NCI-H526 (cell line): ENCODE data around the gene PLA2G4B.

Experiments
- DNase-seq, 2 experiments: peaks; one replicate each; lab custom pipeline; 2025; lab: John Stamatoyannopoulos, UW

The PLA2G4B gene

DNA sequence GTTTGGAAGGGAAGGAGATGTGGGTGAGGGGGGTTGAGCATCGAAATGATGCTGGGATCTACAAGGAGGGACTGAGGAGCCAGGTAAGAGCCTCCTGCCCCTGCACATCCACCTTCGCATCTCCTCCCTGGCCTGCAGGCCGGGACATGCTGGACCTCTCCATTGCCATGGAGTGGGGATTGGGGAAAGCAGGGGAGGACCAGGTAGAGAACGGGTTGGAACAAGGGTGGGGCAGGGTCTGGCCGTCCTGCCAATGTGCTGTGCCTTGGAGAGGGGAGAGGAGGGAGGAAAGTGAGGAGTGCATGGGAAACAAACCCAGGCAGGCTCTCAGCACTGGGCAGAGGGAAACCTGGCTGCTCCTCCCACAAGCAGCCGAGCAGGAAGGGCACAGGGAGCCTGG, 10.6 kb downstream of the PLA2G4B start:
- DNase-seq = no peak

GRCh38 chr15:41849861-41850260, 11.2 kb downstream of the PLA2G4B start:
- DNase-seq = no peak

DNA sequence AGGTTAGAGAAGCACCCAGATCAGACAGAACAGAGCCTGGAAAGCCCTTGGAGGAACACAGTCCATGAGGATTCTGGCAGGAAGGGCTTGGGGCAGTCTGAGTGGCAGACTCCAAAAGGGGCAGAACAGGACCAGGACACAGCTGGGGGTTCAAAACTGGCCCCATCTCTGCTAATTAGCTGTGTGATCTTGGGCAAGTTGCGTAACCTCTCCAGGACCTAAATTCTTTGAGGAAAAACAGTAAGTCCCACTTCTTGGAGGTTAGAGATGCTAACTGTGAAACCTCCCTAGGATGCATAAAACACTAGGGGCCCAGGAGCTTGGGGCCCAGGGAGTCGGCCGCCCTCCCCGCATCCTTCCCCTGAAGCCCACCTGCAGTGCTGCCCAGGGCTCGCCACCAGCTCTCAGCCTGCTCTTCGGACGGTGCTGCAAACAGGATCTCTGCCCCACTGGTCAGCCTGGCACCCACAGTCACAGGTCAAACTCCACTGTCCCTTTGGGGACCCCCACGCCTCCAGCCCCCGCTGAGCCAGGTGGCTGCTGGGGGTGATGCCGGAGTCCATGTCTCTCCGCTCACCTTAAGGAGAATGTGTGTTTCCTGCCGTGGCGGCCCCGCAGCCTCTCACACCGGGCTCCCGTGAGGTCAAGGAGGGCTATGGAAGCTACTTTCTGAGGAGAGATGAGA, 12.0 kb downstream of the PLA2G4B start:
- no peak for DNase-seq

GRCh38 chr15:41851167-41851523, 12.5 kb downstream of the PLA2G4B start:
- DNase-seq = no peak

- no peak for DNase-seq
These were observed 13.2 kb downstream of the PLA2G4B start for GRCh38 chr15:41851755-41852370.

GRCh38 chr15:41852736-41853590, 14.3 kb downstream of the PLA2G4B start:
- DNase-seq = no peak

GRCh38 chr15:41853831-41854230, 15.2 kb downstream of the PLA2G4B start:
- DNase-seq = no peak

GRCh38 chr15:41854443-41854842, 15.8 kb downstream of the PLA2G4B start:
- DNase-seq = no peak

DNA sequence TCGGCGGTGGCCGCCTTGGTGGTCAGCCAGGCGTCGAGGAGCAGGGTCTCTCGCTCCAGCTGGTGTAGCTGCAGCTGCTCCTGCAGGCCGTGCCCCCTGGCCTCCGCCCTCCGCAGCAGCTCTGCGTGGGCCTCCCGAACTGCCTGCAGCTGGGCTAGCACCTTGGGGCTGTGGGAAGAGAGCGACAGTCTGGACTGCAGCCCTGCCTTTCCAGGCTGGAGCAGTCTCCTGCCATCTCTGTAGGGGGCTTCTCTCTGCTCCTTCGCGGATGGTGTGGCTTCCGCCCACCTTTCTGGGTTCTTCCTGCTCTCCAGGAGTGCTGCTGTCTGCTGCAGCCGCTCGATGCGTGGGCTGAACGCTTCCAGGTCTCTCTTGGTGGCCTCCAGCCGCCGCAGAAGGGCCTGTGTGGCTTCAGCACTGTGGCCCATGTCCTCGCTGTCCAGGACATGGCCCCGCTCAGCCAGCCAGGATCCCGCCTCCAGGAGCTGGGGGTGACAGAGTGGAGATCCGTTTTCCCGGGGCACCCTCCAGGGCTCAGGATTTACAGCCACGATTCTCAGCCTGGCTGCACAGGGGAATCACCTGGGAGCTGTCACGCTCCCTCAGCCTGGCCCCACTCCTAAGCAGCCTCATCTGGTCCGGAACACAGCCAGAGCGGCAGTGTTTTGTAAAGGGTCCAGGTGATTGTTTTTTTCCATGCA, 16.8 kb downstream of the PLA2G4B start:
- no peak for DNase-seq

GRCh38 chr15:41856262-41856661, 17.6 kb downstream of the PLA2G4B start:
- DNase-seq = no peak

DNA sequence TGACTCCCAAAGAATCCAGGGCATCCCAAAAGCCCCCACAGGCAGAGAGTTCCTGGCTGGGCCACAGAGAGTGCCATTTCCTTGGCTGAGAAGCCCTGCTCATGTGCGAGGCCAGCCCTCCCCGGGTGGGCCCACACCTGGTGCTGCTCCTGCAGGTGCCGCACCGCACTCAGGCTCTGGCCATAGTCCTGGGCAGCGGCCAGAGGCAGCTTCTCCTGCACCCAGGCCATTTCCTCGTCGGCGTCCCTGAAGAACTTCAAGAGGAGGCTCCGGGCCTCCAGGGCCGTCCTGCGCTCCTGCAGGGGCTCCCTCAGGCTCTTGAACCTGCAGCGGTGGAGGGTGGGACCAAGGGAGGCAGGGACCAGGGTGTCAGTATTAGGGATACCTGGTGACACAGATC, 18.1 kb downstream of the PLA2G4B start:
- DNase-seq = no peak

- no peak for DNase-seq
These were observed 18.7 kb downstream of the PLA2G4B start for GRCh38 chr15:41857316-41857715.

GRCh38 chr15:41858756-41859155, 20.1 kb downstream of the PLA2G4B start:
- DNase-seq = no peak

- no peak for DNase-seq
These were observed 21.6 kb downstream of the PLA2G4B start for GRCh38 chr15:41860049-41860828.

DNA sequence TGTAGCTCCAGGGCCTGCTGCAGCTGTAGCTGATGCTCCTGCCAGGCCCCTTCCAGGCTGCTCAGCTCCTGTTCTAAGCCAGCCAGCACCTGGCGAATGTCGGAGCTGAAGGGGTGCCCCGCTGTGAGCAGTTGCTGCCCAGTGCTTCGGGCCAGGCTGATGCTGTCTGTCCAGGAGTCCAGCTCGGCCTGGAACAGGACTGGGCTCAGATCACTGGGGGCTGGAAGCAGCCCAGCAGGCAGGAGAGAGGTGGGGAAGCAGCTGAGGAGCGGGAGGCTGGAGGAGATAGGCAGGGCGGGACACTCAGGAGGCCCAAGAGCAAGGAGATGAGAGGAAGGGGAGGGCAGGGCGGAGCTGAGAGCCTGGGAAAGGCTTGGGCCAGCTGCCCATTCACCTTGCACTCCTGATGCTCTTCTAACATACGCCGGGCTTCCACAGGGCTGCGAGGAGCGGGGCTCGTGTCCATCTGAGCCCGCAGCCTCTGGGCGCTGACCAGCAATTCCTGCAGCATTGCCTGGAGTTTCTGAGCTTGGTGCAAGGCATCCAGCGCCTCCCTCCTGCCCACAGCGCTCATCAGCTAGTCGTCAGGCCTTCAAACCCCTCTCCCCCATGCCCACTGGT, 23.2 kb downstream of the PLA2G4B start:
- DNase-seq = no peak

DNA sequence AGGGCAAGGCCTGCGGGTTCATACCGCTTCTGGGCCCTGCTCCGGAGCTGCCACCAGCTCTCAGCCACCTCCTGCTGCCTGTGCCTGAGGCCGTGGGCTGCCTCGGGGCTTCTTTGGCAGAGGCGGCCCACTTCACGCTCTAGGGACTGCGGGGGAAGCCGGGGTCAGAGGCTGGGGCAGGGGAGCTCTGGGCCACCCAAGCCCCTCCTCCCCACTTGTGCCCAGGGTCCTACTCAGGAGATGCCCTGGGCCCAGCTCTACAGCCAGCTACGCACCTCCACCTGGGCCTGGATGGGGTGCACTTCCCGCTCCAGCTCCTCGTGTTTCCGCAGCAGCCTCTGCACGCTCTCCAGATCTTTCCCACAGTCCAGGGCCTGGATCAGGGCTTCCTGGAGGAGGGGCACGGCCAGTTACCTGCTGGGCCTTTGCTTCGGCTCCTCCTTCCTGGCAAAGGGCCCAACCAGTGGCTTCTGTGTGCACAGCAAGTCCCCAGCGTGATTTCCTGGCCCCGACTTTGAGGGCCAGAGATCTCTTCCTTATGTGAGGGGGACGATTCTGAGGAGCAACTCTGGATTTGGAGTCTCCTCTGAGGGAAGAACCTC, 24.0 kb downstream of the PLA2G4B start:
- no peak for DNase-seq

GRCh38 chr15:41865490-41866055, 26.9 kb downstream of the PLA2G4B start:
- no peak for DNase-seq

DNA sequence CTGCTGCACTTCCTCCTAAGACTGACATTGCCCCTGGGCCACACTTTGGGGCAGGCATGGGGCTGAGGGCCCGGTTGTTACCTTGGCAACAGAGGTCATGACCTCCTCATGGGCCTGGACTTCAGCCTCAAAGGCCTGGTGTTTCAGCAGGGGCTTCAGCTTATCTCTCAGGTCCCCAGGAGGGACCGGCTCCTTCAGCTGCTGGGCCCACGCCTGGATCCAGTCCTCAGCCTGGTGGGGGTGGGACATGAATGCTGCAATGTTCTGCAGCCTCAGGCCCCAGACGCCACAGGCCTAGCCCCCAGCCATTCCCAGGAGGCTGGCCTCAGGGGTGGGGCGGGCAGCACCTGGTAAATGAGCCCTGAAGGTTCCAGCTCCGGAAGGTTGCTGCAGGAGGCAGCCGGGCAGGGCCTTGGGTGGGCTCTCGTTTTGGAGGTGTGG, 27.6 kb downstream of the PLA2G4B start:
- DNase-seq = no peak

- no peak for DNase-seq
These were observed 28.4 kb downstream of the PLA2G4B start for GRCh38 chr15:41866872-41867579.

DNA sequence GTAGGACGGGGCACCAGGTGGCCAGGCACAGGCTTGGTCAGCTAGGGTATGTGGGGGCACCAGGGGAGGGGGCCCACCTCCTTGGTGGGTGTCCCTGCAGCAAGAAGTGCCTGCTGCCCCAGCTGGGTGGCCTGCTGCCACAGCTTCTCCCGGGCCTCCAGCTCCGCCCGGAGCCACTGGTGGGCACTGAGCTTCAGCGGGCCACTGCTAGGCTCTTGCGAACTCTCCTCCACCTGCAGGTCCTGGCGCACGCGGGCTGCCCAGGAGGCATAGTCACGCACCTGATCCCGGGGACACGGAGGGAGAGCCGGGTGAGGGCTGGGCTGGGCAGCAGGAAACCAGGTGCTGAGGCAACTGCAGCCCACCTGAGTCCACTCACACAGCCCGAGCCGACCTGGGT, 29.7 kb downstream of the PLA2G4B start:
- no peak for DNase-seq
